HG03095 (cell line): ENCODE measurements around the gene TRAPPC2B.
"Not testable (repeated sequence)": the region's sequence is repeated elsewhere in the genome, so short reads cannot be mapped to it uniquely, and the experiment has no call there.

ENCODE experiments used
- ATAC-seq: cut with Tn5 transposase; IDR thresholded peaks from one replicate; pipeline ENCODE4 v1.9.1; 2021; ENCODE audit warnings: moderate library complexity; ENCODE audit not compliant: unreplicated experiment

The TRAPPC2B gene

DNA sequence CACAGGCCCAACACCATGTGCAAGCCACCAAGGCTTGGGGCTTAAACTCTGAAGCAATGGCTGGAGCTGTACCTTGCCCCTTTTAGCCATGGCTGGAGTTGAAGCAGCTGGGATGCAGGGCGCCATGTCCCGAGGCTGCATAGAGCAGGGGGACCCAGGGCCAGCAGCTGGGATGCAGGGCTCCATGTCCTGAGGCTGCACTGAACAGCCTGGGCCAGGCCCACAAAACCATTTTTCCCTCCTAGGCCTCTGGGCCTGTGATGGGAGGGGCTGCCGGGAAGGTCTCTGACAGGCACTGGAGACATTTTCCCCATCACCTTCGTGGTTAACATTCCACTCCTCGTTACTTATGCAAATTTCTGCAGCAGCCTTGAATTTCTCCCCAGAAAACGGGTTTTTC is 10.8 kb downstream of the TRAPPC2B start:
- ATAC-seq, result no peak

- not testable (repeated sequence) for ATAC-seq
Measured at GRCh38 chr19:57374647-57375046, 11.3 kb downstream of the TRAPPC2B start.

DNA sequence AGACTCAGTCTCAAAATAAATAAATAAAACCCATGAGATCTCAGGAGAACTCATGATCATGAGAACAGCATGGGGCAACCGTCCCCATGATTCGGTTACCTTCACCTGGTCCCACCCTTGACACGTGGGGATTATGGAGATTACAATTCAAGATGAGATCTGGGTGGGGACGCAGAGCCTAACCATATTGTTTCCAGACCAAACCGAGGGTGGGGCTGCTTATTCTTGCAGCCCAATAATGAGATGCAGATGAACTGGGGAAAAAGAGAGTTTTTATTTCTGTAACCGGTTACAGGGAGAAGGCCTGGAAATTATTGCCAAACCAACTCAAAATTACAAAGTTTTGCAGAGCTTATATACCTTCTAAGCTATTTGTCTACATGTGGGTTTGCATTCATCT is 12.8 kb downstream of the TRAPPC2B start:
- no peak for ATAC-seq

- ATAC-seq, result no peak
Measured at GRCh38 chr19:57377498-57378146, 14.3 kb downstream of the TRAPPC2B start.

GRCh38 chr19:57380923-57381322 is 17.6 kb downstream of the TRAPPC2B start:
- ATAC-seq, result no peak

- ATAC-seq, result no peak
Measured at GRCh38 chr19:57382806-57383488, 19.6 kb downstream of the TRAPPC2B start.

DNA sequence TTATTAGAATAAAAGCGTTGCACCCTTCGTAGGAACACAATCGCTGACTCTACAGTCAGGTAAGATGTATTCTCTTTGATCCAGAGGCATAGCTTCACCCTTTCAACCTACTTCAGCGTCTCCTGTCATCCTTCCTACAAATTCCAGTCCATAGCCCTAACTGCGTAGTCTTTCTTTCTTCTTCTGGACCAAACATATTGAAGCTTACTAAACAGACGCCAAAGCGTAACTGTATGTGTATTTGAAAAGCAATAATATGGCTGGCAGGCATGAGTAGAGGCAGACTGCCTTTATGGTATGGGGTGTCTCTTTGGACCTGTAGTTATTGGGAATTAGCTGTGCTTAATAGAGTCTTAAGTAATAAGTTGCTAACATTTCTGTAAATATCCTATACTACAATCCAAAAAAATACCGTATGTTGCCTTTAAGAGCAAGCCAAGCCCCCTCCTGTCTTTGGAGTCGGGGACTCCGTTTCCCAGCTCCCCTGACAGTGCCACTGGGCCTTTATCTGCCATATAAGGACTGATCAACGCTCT is 25.9 kb downstream of the TRAPPC2B start:
- no peak for ATAC-seq

DNA sequence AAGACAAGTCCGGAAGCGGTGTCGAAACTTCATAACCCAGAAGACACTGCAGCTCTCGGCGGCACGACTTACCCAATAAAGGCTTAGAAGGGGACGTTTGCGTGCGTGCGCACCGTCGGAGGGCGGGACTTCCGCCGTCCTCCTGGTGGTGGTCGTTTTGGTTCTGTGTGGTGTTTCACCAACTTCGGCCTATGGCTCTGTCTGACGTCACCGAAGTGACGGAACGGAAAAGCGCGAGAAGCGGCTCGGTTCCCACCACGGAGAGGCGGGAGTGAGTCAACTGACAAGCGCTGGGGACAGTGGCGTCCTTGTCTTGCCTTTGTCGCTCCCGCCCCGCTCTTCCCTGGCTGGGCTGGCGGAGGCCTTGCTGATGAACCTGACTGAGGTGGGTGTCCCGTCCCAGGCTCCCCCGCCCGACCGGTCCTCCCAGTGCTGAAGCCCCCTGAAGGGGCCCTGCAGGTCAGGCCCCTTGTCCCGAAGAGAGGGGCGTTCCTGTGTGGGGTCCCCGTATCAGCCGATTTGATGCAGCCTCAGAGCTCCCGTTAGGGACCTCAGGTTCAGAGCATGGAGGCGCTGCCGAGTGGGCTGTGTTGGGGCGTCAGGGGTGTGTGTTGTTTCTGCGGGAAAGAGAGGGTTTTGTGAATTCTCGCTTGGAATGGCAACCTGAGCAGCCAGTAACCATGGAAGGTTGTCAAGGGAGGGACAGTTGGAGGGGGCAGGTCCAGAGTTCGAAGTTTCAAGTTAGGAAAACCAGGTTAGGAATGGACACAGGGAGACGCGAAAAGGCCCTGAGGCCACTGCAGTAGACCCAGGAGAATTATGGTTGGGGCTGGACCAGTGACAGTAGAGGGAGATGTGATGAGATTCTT is 26.6 kb downstream of the TRAPPC2B start, which contains the start of gene ZNF548:
Gene ZNF548 (plus strand): TSS at position 125 of the 869 bp plus-strand sequence. CDS start 246 bp downstream, at position 371.
- ATAC-seq, result peak; percentile 96

GRCh38 chr19:57395710-57396109 is 32.4 kb downstream of the TRAPPC2B start:
- no peak for ATAC-seq

- no peak for ATAC-seq
Measured at GRCh38 chr19:57398868-57399267, 35.5 kb downstream of the TRAPPC2B start.

GRCh38 chr19:57403737-57404563 is 40.6 kb downstream of the TRAPPC2B start:
- ATAC-seq, result no peak

DNA sequence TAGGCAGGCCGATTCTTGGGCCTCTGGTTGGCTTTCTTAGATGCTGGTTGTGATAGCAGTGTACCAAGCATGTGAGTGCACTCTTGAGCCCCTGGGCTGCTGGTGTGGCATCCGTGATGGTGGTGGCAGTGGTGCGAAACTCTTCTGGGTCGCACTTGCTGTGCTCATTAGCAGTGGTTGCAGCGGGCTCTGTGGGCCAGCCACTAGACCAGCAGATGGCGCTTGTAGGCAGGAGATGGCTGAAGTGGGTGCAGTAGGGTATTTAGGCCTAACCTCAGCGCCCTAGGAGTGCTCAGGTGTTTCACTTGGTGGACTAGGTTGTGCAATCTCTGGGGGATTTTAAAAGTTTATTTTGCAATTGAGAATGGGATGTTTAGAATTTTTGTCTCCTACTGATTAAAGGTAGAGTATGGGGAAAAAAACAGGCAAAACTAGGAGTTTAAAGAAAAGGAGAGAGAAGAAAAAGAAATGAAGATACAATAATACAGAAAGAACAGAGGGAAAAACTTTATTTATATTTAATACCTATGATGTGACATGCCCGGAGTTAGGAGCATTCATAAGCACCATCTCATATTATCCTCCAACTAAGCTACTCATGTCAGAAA is 43.3 kb downstream of the TRAPPC2B start:
- no peak for ATAC-seq

DNA sequence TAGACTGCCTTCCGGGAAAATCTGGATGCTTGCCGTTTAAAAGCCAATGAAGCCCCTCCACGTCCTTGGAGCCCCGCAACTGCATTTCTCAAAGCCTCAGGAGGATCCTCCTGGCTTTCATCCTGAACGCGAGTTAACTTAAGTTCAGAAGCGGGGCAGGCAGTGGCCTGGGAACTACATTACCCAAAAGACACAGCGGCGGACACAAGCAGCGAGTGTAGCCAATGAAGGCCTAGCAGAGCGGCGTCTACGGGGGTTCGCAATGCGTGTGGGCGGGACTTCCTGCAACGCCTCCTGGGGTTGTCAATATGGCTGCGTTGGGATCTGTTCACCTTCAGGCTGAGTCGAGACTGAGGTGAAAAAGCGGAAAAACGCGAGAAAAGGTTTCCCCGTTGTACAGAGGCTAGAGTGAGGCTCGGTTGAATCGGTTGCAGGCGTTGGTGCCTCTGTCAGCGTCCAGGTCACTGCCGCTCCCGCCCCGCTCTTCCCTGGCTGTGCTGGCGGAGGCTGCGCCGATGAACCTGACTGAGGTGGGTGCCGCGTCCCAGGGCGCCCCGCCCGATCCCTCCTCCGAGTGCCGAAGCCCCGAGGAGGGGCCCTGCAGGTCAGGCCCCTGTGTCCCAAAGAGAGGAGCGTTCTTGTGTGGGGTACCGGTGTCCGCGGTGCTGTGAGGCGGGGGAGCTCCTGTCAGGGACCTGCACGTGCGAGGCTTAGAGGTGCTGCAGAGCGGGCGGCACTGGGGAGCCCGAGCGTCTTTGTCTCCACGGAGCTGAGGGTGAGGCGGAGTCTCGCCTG is 47.7 kb downstream of the TRAPPC2B start, which contains the start of gene ZNF17:
Gene ZNF17 (plus strand): TSS at position 285 of the 795 bp plus-strand sequence. CDS start 2,455 bp downstream, outside the sequence.
- peak; percentile 93 for ATAC-seq
